Epithelial cell of esophagus (primary cell): ENCODE data around the gene RNF187.

Experiments
- DNase-seq: peaks from one replicate; pipeline ENCODE4 v3.0.0; 2010; ENCODE audit warnings: low read depth
- H3K4me3 ChIP-seq: 2 replicates; pipeline ENCODE4 v1.5.1; 2011; ENCODE audit warnings: mild to moderate bottlenecking, low read length, control low read depth
- TF ChIP-seq, protein P1 (sequence below): IDR thresholded peaks from 2 replicates; pipeline ENCODE4 v1.5.1; 2011; ENCODE audit warnings: low read depth, mild to moderate bottlenecking, low read length, control low read depth, inconsistent platforms; ENCODE audit not compliant: insufficient read depth; ENCODE audit errors: missing control alignments

RNF187 gene

GRCh38 chr1:228459091-228459993 is 27.8 kb upstream of the RNF187 start:
- TF ChIP-seq, protein P1, sequence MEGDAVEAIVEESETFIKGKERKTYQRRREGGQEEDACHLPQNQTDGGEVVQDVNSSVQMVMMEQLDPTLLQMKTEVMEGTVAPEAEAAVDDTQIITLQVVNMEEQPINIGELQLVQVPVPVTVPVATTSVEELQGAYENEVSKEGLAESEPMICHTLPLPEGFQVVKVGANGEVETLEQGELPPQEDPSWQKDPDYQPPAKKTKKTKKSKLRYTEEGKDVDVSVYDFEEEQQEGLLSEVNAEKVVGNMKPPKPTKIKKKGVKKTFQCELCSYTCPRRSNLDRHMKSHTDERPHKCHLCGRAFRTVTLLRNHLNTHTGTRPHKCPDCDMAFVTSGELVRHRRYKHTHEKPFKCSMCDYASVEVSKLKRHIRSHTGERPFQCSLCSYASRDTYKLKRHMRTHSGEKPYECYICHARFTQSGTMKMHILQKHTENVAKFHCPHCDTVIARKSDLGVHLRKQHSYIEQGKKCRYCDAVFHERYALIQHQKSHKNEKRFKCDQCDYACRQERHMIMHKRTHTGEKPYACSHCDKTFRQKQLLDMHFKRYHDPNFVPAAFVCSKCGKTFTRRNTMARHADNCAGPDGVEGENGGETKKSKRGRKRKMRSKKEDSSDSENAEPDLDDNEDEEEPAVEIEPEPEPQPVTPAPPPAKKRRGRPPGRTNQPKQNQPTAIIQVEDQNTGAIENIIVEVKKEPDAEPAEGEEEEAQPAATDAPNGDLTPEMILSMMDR = peak; percentile 76
- peak; percentile 86 for DNase-seq
- peak overlapping the region; percentile 82 for H3K4me3 ChIP-seq

DNA sequence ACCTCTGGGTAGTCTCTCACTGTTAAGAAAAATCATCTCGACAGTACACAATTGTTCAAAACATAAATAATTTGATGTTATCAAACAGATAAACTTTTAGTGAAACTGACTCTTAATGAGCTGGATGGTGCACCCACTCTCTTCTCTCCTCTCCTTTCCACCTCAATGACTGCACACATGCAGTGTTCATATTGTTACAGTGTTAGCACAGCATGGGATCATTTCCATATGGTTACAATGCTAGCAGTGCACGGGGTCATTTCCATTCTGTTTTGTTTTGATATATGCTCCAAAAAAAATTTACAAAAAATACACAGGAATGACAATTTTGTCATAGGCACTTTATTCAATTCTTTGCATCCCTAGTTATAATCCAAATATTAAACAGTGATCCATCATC is 26.4 kb upstream of the RNF187 start:
- DNase-seq = no peak
- TF ChIP-seq, protein P1 = no peak
- H3K4me3 ChIP-seq = no peak overlapping the region

- TF ChIP-seq, protein P1 = no peak
- no peak overlapping the region for H3K4me3 ChIP-seq
- DNase-seq = no peak
These were observed 24.6 kb upstream of the RNF187 start for GRCh38 chr1:228462560-228462959.

- TF ChIP-seq, protein P1 = no peak
- no peak for DNase-seq
- H3K4me3 ChIP-seq = no peak overlapping the region
These were observed 24.1 kb upstream of the RNF187 start for GRCh38 chr1:228463009-228463558.

DNA sequence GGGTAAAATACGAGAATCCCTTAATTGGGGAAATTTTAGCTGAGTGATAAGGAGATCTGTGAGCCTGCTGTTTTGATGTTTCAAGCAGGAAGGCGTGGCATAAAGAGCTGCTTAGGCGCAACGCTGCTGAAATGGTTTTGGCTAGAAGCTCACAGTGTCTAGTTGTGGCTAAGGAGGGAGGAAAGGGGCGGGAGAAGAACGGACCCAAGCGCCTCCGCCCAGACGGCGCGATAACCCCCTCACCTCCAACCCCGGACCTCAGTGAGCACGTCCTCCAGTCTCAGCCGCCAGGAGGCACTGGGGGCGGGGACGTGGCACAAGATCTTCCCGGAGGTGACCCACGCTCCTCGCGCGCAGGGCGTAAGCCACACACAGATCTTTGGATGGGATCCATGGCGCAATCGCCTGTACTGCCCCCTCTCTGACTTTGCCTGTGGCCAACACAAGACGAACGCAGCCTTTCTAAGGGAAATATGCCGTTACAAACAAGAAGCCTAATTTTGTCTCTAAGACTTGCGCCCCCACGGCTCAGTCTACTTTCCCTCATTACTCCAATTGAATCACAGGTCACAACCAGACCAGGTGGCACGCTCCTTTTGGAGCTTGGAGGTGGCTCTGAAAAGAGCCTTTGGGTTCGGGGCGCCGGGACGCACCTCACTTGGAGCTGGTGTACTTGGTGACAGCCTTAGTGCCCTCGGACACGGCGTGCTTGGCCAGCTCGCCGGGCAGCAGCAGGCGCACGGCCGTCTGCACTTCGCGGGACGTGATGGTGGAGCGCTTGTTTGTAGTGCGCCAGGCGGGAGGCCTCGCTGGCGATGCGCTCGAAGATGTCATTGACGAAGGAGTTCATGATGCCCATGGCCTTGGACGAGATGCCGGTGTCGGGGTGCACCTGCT is 23.4 kb upstream of the RNF187 start:
- DNase-seq = no peak
- no peak overlapping the region for H3K4me3 ChIP-seq
- TF ChIP-seq, protein P1 = no peak

DNA sequence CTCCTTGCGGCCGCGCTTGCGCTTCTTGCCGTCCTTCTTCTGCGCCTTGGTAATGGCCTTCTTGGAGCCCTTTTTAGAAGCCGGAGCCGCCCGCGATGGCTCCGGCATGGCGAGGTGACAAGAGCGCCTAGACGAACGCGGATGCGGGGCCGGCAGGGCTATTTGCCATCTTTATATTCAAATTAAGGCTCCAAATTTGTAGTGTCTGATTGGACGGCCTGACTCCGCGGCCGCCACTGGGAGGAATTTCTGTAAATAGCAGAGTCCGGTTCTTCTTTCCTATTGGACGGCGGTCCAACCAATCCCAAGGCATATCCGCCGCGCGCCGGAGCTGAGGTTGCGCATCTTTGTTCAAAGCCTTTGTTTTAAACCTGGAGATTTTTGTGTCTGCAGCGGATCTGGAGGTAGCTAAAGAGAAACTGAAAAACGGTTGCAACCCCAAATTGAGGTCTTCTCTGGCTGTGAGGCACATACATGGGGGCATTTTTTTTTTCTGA is 22.6 kb upstream of the RNF187 start:
- TF ChIP-seq, protein P1 = no peak
- DNase-seq = peak; percentile 84
- no peak overlapping the region for H3K4me3 ChIP-seq
